Measurements from ENCODE around the gene FAM163A. TPM values are rescaled to one million over a fixed set of nuclear protein-coding genes. Genes with fewer than 3 reads are reported as not detected.

The FAM163A gene
- total RNA-seq, 1 experiment from 2014 or later, result not detected

- ATAC-seq, result no peak
- Histone ChIP-seq H3K9me3 (ENCODE audit: control insufficient read depth in 1 of 2, insufficient read depth in 1 of 2, low read depth in 1 of 2, low read length in 2 of 2) (no peaks in the 10 kb centered on the region), H4K20me1 (ENCODE audit: insufficient read depth) (no peaks in the 10 kb centered on the region), H3K4me3 (replicated peaks in 1 of 2; ENCODE audit: low read depth in 1 of 2, low read length in 2 of 2) (no peak overlapping the region), H3K4me2 (ENCODE audit: low read length) (no peak overlapping the region), H3K79me2 (ENCODE audit: insufficient read depth, low read length) (no peaks in the 10 kb centered on the region), H3K27me3 (ENCODE audit: insufficient read depth, low read length) (peaks cover 11% of the 10 kb centered on the region; the same call in 1 of the 2 replicates), H3K36me3 (ENCODE audit: control insufficient read depth in 1 of 2, insufficient read depth in 2 of 2, low read length in 2 of 2) (no peaks in the 10 kb centered on the region), H3K27ac (ENCODE audit: low read depth, low read length) (no peak overlapping the region), H3K9ac (ENCODE audit: low read length) (no peak overlapping the region), H2AFZ (ENCODE audit: low read depth, low read length, poor library complexity, severe bottlenecking) (no peak overlapping the region), H3K4me1 (ENCODE audit: control insufficient read depth in 1 of 2, insufficient read depth in 2 of 2, low read length in 2 of 2) (no peaks in the 10 kb centered on the region), H3K9me2 (ENCODE audit: insufficient read depth) (no peaks in the 10 kb centered on the region)
- intact Hi-C loops (cut with micrococcal nuclease), result no loop called here
- no peak for DNase-seq (ENCODE audit: low read depth, low spot score)
- no peak for TF ChIP-seq ZNF274 (IDR thresholded peaks at IDR 0.05; ENCODE audit: low read depth, low read length)
- TF ChIP-seq EZH2 (IDR thresholded peaks at IDR 0.05), result no peak
- TF ChIP-seq TCF7L2 (IDR thresholded peaks at IDR 0.05; ENCODE audit: borderline replicate concordance, extremely low read depth, insufficient read depth, insufficient read length), result no peak
- TF ChIP-seq CEBPB (IDR thresholded peaks at IDR 0.05; ENCODE audit: low read depth), result no peak
- TF ChIP-seq EGR1 (IDR thresholded peaks at IDR 0.05; ENCODE audit: low read depth), result no peak
- TF ChIP-seq SRF (IDR thresholded peaks at IDR 0.05; ENCODE audit: low read depth), result no peak
- no peak for TF ChIP-seq YY1 (IDR thresholded peaks at IDR 0.05; ENCODE audit: extremely low read depth, insufficient replicate concordance, low read depth, low read length)
- ChIA-PET CTCF (no interaction called here), POLR2A (no interaction called here), RAD21 (ENCODE audit: low non-redundant PET in 1 of 2, low total read pairs in 2 of 2, uncharacterized antibody in 2 of 2, unreplicated experiment in 2 of 2) (no interaction called here)
- no TSS peak for BruUV-seq (replicated peaks)
Observed at GRCh38 chr1:179757933-179758332, 14.8 kb downstream of the FAM163A start.

- no peaks in the 10 kb centered on the region for H3K36me3 ChIP-seq (ENCODE audit: control insufficient read depth in 1 of 2, insufficient read depth in 2 of 2, low read length in 2 of 2)
- no peaks in the 10 kb centered on the region for H4K20me1 ChIP-seq (ENCODE audit: insufficient read depth)
- DNase-seq (ENCODE audit: low read depth, low spot score) (no peak), ATAC-seq (no peak)
- H3K27me3 ChIP-seq (ENCODE audit: insufficient read depth, low read length), result peaks cover 11% of the 10 kb centered on the region; the same call in 1 of the 2 replicates
- no peaks in the 10 kb centered on the region for H3K9me3 ChIP-seq (ENCODE audit: control insufficient read depth in 1 of 2, insufficient read depth in 1 of 2, low read depth in 1 of 2, low read length in 2 of 2)
- no peaks in the 10 kb centered on the region for H3K9me2 ChIP-seq (ENCODE audit: insufficient read depth)
- intact Hi-C loops (cut with micrococcal nuclease), result no loop called here
- H3K4me2 ChIP-seq (ENCODE audit: low read length), result no peak overlapping the region
- H3K4me1 ChIP-seq (ENCODE audit: control insufficient read depth in 1 of 2, insufficient read depth in 2 of 2, low read length in 2 of 2), result no peaks in the 10 kb centered on the region
- H3K9ac ChIP-seq (ENCODE audit: low read length), result no peak overlapping the region
- TF ChIP-seq, protein P1, sequence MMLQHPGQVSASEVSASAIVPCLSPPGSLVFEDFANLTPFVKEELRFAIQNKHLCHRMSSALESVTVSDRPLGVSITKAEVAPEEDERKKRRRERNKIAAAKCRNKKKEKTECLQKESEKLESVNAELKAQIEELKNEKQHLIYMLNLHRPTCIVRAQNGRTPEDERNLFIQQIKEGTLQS (IDR thresholded peaks at IDR 0.05), result no peak
- TF ChIP-seq TCF7L2 (IDR thresholded peaks at IDR 0.05; ENCODE audit: borderline replicate concordance, extremely low read depth, insufficient read depth, insufficient read length) (no peak), YY1 (IDR thresholded peaks at IDR 0.05; ENCODE audit: extremely low read depth, insufficient replicate concordance, low read depth, low read length) (no peak), CEBPB (IDR thresholded peaks at IDR 0.05; ENCODE audit: low read depth) (no peak), EZH2phosphoT487 (IDR thresholded peaks at IDR 0.05; ENCODE audit: borderline replicate concordance) (no peak), EGR1 (IDR thresholded peaks at IDR 0.05; ENCODE audit: low read depth) (no peak), SIN3A (IDR thresholded peaks at IDR 0.05; ENCODE audit: low read depth) (no peak), RAD21 (IDR thresholded peaks at IDR 0.05; ENCODE audit: low read depth) (no peak), FOSL1 (IDR thresholded peaks at IDR 0.05; ENCODE audit: low read depth) (no peak), CTCF (IDR thresholded peaks at IDR 0.05 in 2 of 3, conservative IDR thresholded peaks at IDR 0.05 in 1 of 3; ENCODE audit: borderline replicate concordance in 1 of 3, insufficient read depth in 1 of 3, low read depth in 2 of 3, low read length in 2 of 3) (no peak), EZH2 (IDR thresholded peaks at IDR 0.05) (no peak), POLR2A (IDR thresholded peaks at IDR 0.05; ENCODE audit: borderline replicate concordance, extremely low read depth, insufficient read depth, insufficient read length) (no peak), POLR2AphosphoS5 (IDR thresholded peaks at IDR 0.05; ENCODE audit: low read depth, low read length) (no peak)
- H3K79me2 ChIP-seq (ENCODE audit: insufficient read depth, low read length), result no peaks in the 10 kb centered on the region
- BruUV-seq (replicated peaks), result no TSS peak
- ChIA-PET CTCF (no interaction called here), POLR2A (no interaction called here), RAD21 (ENCODE audit: low non-redundant PET in 1 of 2, low total read pairs in 2 of 2, uncharacterized antibody in 2 of 2, unreplicated experiment in 2 of 2) (no interaction called here)
- no peak overlapping the region for H3K27ac ChIP-seq (ENCODE audit: low read depth, low read length)
- H3K4me3 ChIP-seq (replicated peaks in 1 of 2; ENCODE audit: low read depth in 1 of 2, low read length in 2 of 2), result no peak overlapping the region
- no peak overlapping the region for H2AFZ ChIP-seq (ENCODE audit: low read depth, low read length, poor library complexity, severe bottlenecking)
Observed at GRCh38 chr1:179760521-179760920, 17.4 kb downstream of the FAM163A start.
